ENCODE results near the gene CYP3A5.

GRCh38 chr7:99720800-99721595 is 41.2 kb upstream of the CYP3A5 start:
- no peak for TF ChIP-seq YY1 (IDR thresholded peaks at IDR 0.05; ENCODE audit: low read depth)
- TF ChIP-seq EP300 (IDR thresholded peaks at IDR 0.05; ENCODE audit: borderline replicate concordance): no peak
- no peak for TF ChIP-seq CEBPB (IDR thresholded peaks at IDR 0.05)
- no peak for TF ChIP-seq USF1 (IDR thresholded peaks at IDR 0.05)
- no peak for TF ChIP-seq REST (IDR thresholded peaks at IDR 0.05; ENCODE audit: low read depth)

Data from Ishikawa (cell line).